Activated T-cell treated with anti-CD3 and anti-CD28 coated beads, Interleukin-2, amount 50 U/mL, for 72 hours (primary cell): Measurements from ENCODE around the gene MYPOP. TPM values are rescaled to one million over a fixed set of nuclear protein-coding genes. Genes with fewer than 3 reads are reported as not detected.

Experiments
- ATAC-seq, 2 donors: fragments of 150-1000 bp; cut with Tn5 transposase; replicated peaks in 1 of 2; 2 replicates each; pipeline ENCODE4 v1.10.0; 2021; ENCODE audit warnings: moderate library complexity in 2 of 2, mild to moderate bottlenecking in 1 of 2
- DNase-seq, 2 donors: peaks; one replicate each; pipeline ENCODE4 v3.0.0; 2021 to 2022; ENCODE audit warnings: mixed read lengths in 1 of 2
- H3K27ac Mint-ChIP-seq: one replicate; pipeline ENCODE4 v1.8.0; 2022; ENCODE audit warnings: mild to moderate bottlenecking, moderate library complexity, mixed read lengths
- H3K27me3 Mint-ChIP-seq: one replicate; pipeline ENCODE4 v1.8.0; 2022; ENCODE audit warnings: low read depth, mixed read lengths
- H3K36me3 Mint-ChIP-seq, 2 donors: one replicate each; pipeline ENCODE4 v1.8.0; 2022; ENCODE audit warnings: mixed read lengths in 2 of 2, mild to moderate bottlenecking in 1 of 2; ENCODE audit not compliant: insufficient read depth in 2 of 2
- H3K4me1 Mint-ChIP-seq: one replicate; pipeline ENCODE4 v1.8.0; 2022; ENCODE audit warnings: low read depth, mixed read lengths
- H3K4me3 Mint-ChIP-seq, 2 donors: one replicate each; pipeline ENCODE4 v1.8.0; 2022; ENCODE audit warnings: mild to moderate bottlenecking in 2 of 2, mixed read lengths in 2 of 2, moderate library complexity in 2 of 2
- H3K9me3 Mint-ChIP-seq, 2 donors: one replicate each; pipeline ENCODE4 v1.8.0; 2022; ENCODE audit warnings: mixed read lengths in 2 of 2
- total RNA-seq, 2 donors: library from RNA; stranded (reverse); gene quantifications; one replicate each; pipeline ENCODE4 v1.2.3, GENCODE V29; 2022

Gene MYPOP
- total RNA-seq, 2 donors from 2014 or later = 9.2 to 10.9 TPM

DNA sequence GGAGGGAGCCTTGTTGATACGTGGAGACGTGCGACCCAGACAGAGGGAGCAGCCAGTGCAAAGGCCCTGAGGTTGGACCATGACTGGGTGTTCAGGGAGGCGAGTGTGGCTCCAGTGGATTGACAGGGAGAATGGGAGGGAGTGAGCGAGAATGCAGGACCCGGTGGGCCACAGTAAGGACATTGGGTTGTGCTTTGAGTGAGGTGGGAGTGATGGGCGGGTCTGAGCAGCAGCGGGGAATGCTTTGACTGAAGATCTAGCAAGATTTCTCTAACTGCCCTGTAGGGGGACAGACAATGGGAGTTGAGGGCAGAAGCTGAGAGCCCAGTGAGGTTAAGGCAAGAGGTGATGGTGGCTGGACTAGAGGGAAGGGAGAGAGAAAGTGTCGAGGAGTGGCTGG is 19.9 kb upstream of the MYPOP start:
- H3K27ac Mint-ChIP-seq = no peak overlapping the region
- peaks cover 2% of the 10 kb centered on the region for H3K4me1 Mint-ChIP-seq
- ATAC-seq (peak; percentile 14 to 42), DNase-seq (no peak)
- H3K36me3 Mint-ChIP-seq = no peaks in the 10 kb centered on the region
- H3K9me3 Mint-ChIP-seq = no peaks in the 10 kb centered on the region
- H3K4me3 Mint-ChIP-seq = no peak overlapping the region
- no peaks in the 10 kb centered on the region for H3K27me3 Mint-ChIP-seq

DNA sequence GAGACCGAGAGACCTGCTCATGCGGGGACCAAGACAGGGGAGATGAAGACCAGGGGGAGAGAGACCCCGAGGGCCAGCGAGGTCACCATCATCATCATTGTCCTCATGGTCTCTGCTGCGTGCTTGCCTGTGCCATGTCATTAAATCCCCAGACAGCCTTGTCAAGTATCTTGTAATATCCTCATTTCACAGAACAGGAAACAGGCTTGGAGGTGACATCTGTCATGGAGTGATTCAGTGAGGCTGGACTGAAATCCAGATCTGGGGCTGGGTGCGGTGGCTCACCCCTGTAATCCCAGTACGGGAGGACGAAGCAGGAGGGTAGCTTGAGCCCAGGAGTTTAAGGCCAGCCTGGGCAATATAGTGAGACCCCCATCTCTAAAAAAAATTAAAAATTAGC is 18.0 kb upstream of the MYPOP start:
- ATAC-seq = peak; percentile 39 to 59
- H3K4me3 Mint-ChIP-seq = no peak overlapping the region
- H3K27ac Mint-ChIP-seq = no peak overlapping the region

DNA sequence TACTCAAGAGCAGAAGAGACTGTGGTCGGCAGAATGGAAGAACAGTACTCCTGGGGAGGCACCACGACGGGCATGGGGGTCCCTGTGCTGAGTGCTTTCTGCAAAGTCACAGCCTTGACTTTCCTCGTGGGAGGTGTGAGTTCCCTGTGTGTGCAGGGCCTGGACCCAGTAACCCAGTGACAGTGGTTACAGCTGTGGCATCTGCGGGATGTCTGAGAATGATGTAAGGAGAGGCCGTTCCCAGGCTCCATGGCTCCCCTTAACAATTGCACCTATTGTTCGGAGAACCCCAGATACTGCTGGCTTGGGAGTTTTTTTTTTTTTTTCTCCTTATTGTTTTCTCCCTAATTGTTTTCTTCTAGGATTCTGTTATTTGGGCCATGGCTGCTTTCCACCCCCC is 17.3 kb upstream of the MYPOP start:
- DNase-seq (no peak), ATAC-seq (no peak)
- Mint-ChIP-seq H3K36me3 (no peaks in the 10 kb centered on the region), H3K9me3 (no peaks in the 10 kb centered on the region), H3K4me3 (no peak overlapping the region), H3K27ac (no peak overlapping the region), H3K4me1 (no peaks in the 10 kb centered on the region), H3K27me3 (peaks cover 6% of the 10 kb centered on the region)

More for the DNA sequence above, 18.0 kb upstream of the MYPOP start:
- Mint-ChIP-seq H3K4me1 (no peaks in the 10 kb centered on the region), H3K36me3 (no peaks in the 10 kb centered on the region), H3K27me3 (peaks cover 6% of the 10 kb centered on the region), H3K9me3 (no peaks in the 10 kb centered on the region)
- DNase-seq = no peak

- ATAC-seq (peak in 1 of 2 donors; percentile 49), DNase-seq (no peak)
- H3K27ac Mint-ChIP-seq = no peak overlapping the region
- no peaks in the 10 kb centered on the region for H3K36me3 Mint-ChIP-seq
- H3K9me3 Mint-ChIP-seq = no peaks in the 10 kb centered on the region
- H3K27me3 Mint-ChIP-seq = peaks cover 6% of the 10 kb centered on the region
- no peaks in the 10 kb centered on the region for H3K4me1 Mint-ChIP-seq
- no peak overlapping the region for H3K4me3 Mint-ChIP-seq
These were observed 16.3 kb upstream of the MYPOP start for GRCh38 chr19:45918721-45919120.

GRCh38 chr19:45917421-45918091 is 15.1 kb upstream of the MYPOP start:
- H3K27ac Mint-ChIP-seq = no peak overlapping the region
- H3K27me3 Mint-ChIP-seq = peaks cover 17% of the 10 kb centered on the region
- H3K9me3 Mint-ChIP-seq = no peaks in the 10 kb centered on the region
- H3K36me3 Mint-ChIP-seq = no peaks in the 10 kb centered on the region
- ATAC-seq (peak; percentile 70 to 79), DNase-seq (no peak)
- H3K4me3 Mint-ChIP-seq = peak overlapping the region in 1 of 2 donors; percentile 16
- H3K4me1 Mint-ChIP-seq = no peaks in the 10 kb centered on the region

DNA sequence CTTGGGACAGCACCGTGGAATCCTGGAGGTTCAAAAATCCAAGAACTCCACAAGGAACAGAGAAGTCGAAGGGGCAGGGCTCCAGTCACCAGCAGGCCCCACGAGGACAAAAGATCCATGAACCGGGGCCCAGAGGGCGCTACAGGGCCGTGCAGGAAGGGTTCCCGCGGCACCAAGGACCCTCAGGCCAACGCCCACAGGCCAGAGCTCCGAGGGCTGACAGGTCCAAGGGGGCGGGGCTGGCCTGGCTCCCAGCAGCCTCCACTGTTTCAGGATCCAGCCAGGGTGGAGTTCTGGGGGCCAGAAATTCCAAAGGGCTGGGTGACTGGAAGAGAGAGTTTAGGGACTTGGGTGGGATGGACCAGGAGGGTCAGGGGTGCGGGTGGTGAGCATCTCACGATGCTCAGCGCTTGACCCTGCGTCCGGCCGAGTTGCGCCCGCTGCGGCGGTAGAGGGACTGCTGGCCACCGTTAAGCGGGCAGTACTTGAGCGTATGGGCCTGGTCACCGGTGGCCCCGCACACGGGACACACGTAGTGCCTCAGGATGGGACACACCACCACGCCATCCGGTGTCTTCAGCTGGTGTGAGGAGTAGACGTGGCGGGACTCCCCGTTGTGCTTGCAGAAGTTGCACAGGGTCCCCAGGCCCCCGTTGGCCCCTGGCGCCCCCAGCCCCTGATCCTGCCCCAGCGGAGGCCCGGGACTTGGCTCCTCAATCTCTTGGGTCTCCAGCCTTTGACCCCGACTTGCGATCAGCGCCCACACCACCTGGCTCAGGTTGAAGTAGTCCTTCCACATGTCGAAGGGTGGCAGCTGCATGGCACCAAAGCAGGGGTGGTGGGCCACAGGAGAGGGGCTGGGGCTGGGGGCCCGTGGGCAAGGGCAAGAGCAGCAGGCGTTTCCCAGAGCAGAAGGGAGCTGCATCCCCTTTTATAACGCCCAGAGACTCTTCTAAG is 11.7 kb upstream of the MYPOP start, which contains the start of gene NANOS2:
Gene NANOS2 (minus strand): TSS at position 905 of the 957 bp plus-strand sequence. CDS start 85 bp downstream, at position 820.
- ATAC-seq (no peak), DNase-seq (peak; percentile 13 to 15)
- Mint-ChIP-seq H3K27me3 (peaks cover 33% of the 10 kb centered on the region), H3K4me3 (no peak within 1 kb of the TSS), H3K9me3 (no peaks in the 10 kb centered on the region), H3K36me3 (no peaks in the 10 kb centered on the region), H3K27ac (no peak within 1 kb of the TSS), H3K4me1 (no peaks in the 10 kb centered on the region)

DNA sequence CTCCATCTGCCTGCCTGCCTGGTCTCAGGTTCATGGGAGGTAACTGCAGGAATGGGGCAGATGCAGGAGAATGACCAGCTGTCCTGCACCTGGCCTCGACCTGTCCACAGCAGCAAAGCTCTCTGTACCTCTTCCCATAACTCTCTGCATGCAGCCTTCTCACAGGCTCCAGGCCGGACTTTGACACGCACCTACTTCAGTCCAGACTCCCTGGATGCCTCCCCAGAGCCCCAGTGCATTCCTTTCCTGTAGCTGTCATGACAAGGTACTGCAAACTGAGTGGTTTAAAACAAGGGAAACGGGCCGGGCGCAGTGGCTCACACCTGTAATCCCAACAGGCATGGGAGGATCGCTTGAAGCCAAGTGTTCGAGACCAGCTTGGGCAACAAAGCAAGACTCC is 8.9 kb upstream of the MYPOP start:
- Mint-ChIP-seq H3K4me3 (no peak overlapping the region), H3K27me3 (peaks cover 28% of the 10 kb centered on the region), H3K36me3 (no peaks in the 10 kb centered on the region), H3K27ac (no peak overlapping the region), H3K9me3 (no peaks in the 10 kb centered on the region), H3K4me1 (peaks cover 8% of the 10 kb centered on the region)
- DNase-seq = no peak
- no peak for ATAC-seq

GRCh38 chr19:45908956-45909355 is 6.5 kb upstream of the MYPOP start:
- Mint-ChIP-seq H3K36me3 (no peaks in the 10 kb centered on the region), H3K4me3 (no peak overlapping the region), H3K27ac (no peak overlapping the region), H3K27me3 (peaks cover 27% of the 10 kb centered on the region), H3K4me1 (peaks cover 8% of the 10 kb centered on the region), H3K9me3 (no peaks in the 10 kb centered on the region)
- DNase-seq (no peak), ATAC-seq (peak; percentile 41 to 69)

GRCh38 chr19:45906221-45906620 is 3.8 kb upstream of the MYPOP start:
- no peak overlapping the region for H3K4me3 Mint-ChIP-seq

GRCh38 chr19:45905011-45905410 is 2.6 kb upstream of the MYPOP start:
- ATAC-seq (no peak), DNase-seq (no peak)
- Mint-ChIP-seq H3K27me3 (peaks cover 5% of the 10 kb centered on the region), H3K4me3 (no peak overlapping the region), H3K27ac (no peak overlapping the region), H3K9me3 (no peaks in the 10 kb centered on the region), H3K4me1 (peaks cover 25% of the 10 kb centered on the region), H3K36me3 (peaks cover 2 to 4% of the 10 kb centered on the region in 2 donors)

More at GRCh38 chr19:45906221-45906620, 3.8 kb upstream of the MYPOP start:
- ATAC-seq = no peak
- no peak for DNase-seq
- H3K27ac Mint-ChIP-seq = no peak overlapping the region
- peaks cover 15% of the 10 kb centered on the region for H3K4me1 Mint-ChIP-seq
- H3K27me3 Mint-ChIP-seq = peaks cover 10% of the 10 kb centered on the region
- H3K36me3 Mint-ChIP-seq = peaks cover 0 to 2% of the 10 kb centered on the region in 2 donors
- H3K9me3 Mint-ChIP-seq = no peaks in the 10 kb centered on the region

GRCh38 chr19:45902651-45903625 is 525 bp upstream of the MYPOP start:
- Mint-ChIP-seq H3K36me3 (peaks cover 4 to 7% of the 10 kb centered on the region in 2 donors), H3K4me3 (peak overlapping the region; percentile 96 to 99), H3K27ac (peak overlapping the region; percentile 91), H3K27me3 (no peaks in the 10 kb centered on the region), H3K9me3 (no peaks in the 10 kb centered on the region), H3K4me1 (peaks cover 19% of the 10 kb centered on the region)
- ATAC-seq (peak; percentile 87), DNase-seq (peak; percentile 99 to 100)

DNA sequence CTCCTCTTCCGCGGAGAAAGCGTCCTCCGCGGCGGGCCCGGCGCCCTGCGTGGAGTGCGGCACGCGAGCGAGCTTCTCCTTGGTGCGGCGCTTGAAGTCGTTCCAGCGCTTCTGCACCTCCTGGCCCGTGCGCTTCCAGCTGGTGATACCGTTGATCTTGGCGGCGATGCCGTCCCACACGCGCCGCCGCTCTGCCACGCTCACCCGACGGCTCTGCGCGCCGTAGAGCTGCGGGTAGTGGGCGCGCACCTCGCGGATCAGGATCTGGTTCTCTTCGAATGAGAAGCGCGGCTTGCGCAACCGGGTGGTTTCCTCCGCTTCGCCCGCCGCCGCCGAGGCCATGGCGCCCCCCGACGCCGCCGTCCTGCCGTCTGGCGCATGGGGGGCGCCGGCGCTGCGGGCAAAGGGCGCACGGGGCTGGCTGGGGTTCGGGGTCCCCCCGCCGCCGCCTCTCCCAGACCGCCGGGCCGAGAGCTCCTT is 941 bp downstream of the MYPOP start:
- Mint-ChIP-seq H3K27me3 (no peaks in the 10 kb centered on the region), H3K27ac (no peak overlapping the region), H3K9me3 (no peaks in the 10 kb centered on the region), H3K4me1 (peaks cover 19% of the 10 kb centered on the region), H3K4me3 (peak overlapping the region; percentile 62 to 68), H3K36me3 (peaks cover 4 to 7% of the 10 kb centered on the region in 2 donors)
- DNase-seq = peak; percentile 57 to 61
- ATAC-seq = peak in 1 of 2 donors; percentile 7
